Midbrain (tissue), 1 donor: ENCODE results near the gene CACNA2D1.
"Not testable (repeated sequence)": the region's sequence is repeated elsewhere in the genome, so short reads cannot be mapped to it uniquely, and the experiment has no call there.

ENCODE experiments used
- DNase-seq: peaks from one replicate; lab custom pipeline; 2025; lab: John Stamatoyannopoulos, UW

The CACNA2D1 gene

DNA sequence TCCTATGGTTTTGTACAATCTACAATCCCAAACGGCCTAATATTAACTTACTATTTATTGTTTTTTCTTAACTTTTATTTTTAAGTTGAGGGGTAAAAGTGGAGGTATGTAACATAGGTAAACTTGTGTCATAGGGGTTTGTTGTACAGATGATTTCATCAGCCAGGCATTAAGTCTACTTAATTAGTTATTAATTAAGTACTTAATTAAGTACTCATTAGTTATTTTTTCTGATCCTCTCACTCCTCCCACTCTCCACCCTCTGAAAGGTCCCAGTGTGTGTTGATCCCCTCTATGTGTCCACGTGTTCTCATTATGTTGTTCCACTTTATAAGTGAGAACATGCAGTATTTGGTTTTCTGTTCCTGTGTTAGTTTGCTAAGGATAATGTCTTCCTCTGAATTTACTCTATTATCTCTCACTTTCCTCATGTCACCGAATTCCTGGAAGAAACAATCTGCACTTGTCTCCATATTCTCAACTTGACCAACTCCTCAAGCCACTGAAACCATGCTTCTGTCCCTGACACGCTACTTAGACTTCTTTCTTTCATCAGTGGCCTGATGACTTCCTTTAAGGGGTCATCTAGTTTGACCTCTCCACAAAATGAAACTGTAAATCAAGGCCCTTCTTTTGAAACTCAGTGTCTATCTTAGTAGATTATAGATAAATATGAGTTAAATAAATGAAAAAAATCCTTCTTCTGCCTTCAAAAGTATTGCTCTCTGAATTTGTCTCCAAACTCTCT, 9.1 kb downstream of the CACNA2D1 start:
- no peak for DNase-seq

DNA sequence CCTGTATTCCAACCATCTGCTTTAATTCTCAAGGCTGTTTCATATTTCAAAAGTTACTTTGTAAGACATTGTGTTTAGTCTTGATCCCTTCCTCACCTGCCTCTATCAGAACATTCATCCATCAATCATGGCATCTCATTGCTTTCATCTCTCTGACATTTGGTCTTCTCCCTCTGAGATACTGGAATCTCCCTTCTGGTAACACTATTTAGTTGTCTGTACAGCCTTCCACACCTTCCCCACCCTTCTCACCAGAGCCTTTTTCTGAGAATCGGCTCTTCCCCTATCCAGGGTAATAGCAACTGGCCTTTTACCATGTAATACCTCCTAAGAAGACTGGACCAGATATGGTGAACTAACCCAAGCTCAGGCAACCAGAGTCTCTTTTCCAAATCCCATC, 10.1 kb downstream of the CACNA2D1 start:
- no peak for DNase-seq

DNA sequence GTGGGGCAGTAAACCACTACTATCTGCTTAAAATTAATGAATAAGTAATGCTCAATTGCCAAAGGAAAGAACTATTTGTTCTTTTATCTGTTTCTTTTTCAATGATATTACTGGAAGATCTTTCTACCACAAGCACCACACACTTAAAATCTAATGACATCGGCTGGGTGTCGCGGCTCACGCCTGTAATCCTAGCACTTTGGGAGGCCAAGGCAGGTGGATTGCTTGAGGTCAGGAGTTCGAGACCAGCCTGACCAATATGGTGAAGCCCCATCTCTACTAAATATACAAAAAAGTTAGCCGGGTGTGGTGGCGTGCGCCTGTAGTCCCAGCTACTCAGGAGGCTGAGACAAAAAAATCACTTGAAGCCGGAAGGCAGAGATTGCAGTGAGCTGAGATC, 10.8 kb downstream of the CACNA2D1 start:
- DNase-seq: not testable (repeated sequence)

DNA sequence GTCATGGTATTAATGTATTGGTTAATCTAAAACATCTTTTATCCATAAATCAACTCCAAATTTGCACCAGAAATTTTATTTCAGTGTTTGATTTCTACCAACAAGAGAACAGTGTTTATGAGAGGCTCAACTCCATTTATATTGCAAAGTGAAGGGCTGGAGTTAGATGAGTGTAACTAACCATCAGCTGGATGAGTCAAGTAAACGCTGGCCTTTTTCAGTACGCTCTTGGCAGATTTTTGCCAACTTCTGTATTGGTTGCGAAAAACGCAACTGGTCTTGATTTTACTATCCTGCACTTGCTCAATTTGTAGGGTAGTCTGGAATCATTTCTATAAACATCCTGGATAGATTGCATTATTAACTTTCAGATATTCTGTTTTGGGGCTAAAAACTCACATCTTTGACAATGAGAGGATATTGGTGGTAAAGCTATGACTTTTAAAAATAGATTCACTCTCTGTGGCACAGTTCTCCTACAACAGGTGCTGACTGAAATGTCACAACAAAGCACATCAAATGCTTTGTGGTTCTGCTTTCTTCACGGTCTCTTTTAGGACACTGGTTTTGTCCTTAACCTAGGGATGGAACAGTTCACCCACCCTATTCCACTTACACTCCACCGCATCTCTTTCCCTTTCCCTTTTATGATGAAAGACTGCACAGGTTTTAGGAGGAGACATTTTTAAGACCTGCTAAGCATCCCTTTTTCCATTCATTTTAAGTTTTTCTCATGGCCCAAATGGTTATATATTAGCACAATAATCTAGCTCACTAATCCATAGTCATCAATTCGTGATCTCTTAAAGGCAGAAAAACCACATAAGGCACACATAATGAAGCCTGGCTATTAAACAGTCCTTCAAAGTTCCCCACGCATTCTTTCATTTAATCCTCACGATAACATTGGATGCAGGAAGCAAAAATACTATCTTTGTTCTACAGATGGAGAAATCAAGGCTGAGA, 12.8 kb downstream of the CACNA2D1 start:
- DNase-seq: no peak

DNA sequence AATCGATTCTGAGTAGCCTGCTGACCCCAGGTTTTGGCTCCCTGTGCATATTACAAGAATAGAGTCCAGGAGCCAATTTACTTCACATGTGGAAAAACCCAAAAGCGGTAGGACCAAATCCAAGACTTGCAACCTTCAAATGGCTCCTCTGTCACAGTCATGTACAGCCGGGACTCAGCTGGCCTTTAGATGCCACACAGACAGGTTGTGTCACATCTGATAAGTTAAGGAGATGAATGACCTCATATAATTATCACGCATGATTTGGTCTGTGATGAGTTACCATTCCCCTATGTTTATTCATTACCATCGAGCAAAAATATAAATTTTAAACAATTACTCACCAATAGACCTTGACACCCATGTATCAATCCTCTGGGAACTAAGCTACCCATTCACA, 14.2 kb downstream of the CACNA2D1 start:
- no peak for DNase-seq

DNA sequence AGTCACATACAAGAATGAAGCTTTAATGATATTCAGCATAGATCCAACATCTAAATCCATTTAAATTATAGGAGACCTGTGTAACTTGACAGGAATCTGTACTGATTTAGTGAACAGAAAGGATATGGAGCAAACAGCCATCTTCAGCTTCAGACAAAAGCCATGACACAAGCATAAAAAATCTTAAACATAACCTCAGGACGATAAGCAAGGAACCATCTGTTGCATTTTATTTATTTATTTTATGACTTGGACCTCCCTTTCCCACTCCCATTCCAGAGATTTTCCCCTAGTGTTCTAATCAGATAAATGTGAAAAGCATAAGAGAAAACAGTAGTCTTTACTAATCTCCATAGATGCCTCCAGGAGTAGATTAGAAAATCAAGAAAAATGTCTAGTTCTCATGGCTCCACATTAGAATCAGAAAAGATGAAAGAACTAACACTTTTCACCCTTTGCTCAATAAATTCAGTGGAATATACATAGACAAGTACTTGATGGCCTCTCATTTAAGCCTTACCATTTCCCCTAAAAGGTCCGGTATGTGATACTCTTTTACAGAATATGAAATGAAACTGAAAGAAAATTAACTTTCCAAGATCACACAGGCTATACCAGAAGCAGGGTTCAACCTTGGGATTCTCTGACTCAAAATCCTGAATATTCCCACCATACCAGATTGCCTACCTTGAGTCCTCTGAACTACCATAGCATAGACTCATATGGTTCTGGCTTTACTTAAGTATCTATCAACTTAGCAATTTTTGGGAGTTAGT, 15.2 kb downstream of the CACNA2D1 start:
- DNase-seq: no peak

DNA sequence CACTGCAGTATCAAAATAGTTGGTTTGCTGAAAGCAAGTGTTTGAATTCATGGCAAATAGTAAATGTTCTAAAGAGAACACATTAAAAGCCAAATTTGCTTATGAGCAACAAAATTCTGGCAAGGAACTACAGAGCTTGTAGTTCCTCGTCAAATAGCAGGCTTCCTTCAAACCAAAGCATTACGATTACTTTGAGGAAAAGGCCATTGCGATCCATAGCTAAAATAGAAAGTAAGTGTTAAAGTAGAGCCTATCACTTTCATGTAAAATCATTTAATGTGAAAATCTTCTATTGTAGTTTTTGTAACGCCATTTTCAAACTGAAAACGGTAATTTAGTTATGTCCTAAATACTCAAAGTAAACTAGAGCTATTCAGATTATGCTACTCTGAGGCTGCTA, 20.1 kb downstream of the CACNA2D1 start:
- DNase-seq: no peak

DNA sequence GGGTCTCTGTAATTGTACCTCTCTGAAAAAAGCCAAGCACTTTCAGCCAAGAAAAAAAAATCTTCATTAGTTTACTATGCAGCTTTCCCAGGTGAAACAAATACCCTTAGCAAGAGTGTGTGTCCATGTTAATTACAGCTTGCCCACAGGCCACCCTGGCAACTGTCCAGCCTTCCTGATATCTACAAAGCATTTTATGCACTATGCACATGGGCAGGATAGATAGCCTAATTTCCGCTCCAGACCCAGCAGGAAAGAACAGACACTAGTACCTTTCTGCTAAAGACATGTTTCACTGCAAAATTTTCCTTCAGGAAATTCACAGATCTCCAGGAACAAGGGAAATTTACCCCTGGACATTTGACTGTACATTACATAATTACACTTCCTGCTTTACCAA, 24.4 kb downstream of the CACNA2D1 start:
- no peak for DNase-seq

DNA sequence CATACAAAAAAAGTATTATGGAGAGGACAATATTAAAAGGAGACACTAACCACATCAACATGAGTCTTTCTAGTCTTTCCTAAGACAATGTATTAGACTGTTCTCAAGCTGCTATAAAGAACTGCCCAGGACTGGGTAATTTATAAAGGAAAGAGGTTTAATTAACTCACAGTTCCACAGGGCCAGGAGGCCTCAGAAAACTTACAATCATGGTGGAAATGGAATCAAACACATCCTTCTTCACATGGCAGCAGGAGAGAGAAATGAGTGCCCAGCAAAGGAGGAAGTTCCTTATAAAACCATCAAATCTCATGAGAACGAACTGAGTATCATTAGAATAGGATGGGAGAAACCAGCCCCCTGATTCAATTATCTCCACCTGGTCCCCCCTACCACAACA, 25.7 kb downstream of the CACNA2D1 start:
- no peak for DNase-seq

DNA sequence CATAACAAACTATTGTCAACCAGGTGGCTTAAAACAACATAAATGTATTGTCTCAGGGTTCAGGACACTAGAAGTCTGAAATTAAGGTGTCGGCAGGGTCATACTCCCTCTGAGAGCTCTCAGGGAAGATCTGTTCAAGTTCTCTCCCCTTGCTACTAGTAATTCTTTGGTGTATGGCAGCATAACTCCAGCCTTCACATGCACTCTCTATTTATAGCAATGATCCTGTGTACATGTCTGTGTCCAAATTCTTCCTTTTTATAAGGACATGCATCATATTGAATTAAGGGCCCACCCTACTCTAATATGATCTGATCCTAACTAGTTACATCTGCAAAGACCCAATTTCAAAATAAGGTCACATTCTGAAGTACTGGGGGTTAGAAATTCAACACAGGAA, 27.2 kb downstream of the CACNA2D1 start:
- no peak for DNase-seq

DNA sequence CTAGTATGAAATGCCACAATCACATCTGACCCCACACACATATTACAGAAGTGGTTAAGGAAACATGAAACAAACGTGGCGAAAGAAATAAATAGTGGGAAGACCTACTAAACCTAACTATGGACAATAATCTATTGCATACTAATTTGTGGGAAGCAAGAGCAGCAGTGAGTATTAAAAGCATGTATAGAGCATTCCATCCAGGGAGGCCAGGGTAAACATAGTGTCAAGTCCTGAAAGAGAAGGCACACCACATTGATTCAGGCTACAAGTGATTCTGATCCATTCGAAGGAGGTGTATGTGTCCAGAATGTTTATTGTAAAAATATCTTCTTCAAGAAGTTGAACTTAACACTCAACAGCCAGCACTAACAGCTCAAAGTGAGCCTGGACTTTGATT, 29.2 kb downstream of the CACNA2D1 start:
- DNase-seq: no peak

DNA sequence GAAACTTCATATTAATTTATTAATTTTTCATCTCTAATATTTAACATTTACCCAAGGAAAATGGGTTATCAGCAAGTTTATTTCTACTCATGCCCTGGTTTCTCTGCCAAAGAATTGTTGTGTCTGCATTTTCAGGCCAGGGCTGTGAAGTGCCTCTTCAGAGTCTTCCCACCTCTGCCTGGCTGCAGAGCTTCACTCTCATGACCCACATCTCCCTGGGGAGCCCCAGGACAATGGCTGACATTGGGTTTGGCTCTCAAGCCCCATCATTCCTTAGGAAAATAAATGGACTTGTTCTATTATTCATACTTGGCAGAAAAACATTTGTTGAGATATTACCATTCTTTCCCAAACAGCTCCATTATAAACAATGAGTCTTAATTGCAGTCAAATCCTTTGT, 30.3 kb downstream of the CACNA2D1 start:
- DNase-seq: no peak

DNA sequence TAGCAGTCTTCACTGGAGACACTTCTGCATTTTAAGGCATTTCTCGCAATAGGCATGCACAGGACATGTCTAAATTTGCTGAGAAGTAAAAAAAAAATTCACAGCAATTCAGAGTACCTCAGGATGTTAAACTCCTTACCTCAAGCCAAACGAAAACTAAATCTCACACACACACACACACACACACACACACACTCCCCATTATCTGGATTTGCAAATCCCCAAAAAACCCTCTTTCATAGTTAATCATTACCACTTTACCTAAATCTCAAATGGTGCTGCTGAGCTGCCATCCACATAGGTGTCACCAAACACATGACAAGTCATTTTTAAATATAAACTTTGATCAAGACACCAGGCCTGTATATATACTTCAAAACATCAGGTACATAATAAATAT, 31.8 kb downstream of the CACNA2D1 start:
- DNase-seq: no peak

DNA sequence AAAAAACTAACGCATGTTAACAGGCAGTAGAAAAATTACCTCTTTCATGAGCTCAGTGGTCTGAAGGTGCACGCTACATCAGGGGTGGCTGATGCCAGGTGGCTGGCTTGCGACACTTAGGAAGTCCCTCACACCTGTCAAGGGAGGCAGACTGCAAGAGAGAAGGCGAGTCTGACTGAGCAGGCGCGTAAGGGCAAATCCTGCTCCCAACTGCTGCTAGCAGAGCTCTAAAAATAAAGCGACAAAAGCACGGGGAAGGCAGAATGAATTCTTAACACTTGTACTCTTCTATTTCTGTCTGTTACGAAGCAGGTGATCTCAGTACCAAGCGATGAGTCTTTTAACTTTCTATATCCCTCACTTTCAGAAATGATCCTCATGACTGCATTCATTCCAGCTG, 33.1 kb downstream of the CACNA2D1 start:
- DNase-seq: peak; percentile 27

DNA sequence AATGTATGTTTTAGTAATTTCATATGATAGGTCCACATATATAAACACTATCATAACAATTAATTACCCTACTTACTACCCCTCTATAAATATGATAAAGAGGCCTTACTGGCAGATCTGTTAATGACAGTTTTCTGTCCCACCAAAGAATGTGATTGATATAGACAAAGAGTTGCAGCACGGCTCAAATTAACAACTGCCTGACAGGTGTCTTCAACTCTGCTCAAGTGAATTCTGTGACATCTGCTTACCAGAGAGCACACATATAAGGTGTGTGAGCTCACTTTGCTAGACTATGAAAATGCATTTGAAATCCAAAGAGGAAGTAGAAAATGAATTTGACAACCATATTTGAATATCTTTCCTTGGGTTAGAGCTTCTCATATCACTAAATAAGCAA, 36.6 kb downstream of the CACNA2D1 start:
- no peak for DNase-seq

DNA sequence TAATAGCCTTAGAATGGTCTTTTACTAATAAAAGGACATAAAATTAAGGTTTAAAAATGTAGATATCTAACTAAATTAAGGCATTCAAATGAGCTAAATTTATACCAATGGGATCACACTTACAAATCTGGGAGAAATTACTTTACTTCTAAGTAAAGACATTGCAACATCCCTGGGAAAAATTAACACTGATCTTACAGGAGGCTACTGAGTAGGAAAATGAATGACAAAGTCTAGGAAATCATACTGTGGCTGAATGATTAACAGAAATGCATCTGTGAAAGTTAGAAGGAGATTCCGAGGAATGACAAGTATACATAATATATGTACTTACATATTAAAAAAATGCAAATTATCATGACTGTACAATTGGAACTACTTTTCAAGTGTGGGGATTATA, 38.3 kb downstream of the CACNA2D1 start:
- DNase-seq: no peak

DNA sequence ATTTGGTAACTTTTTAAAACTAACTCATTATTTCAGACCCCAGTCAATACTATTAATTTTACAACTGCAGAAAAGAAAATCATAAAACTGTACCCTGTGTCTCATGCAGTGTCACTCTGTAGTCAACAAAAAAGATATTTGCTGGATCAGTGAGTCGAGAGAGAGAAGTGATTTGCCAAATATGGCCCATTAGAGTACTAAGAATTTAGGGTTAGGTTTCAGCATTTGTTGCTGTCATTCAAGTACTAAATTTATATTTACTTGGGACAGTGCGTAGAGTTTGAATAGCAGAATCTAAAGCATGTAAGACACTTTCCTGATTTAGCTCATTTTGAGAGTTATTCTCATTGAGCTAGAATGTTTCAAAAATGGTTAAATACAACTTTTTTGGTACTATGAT, 38.9 kb downstream of the CACNA2D1 start:
- no peak for DNase-seq

DNA sequence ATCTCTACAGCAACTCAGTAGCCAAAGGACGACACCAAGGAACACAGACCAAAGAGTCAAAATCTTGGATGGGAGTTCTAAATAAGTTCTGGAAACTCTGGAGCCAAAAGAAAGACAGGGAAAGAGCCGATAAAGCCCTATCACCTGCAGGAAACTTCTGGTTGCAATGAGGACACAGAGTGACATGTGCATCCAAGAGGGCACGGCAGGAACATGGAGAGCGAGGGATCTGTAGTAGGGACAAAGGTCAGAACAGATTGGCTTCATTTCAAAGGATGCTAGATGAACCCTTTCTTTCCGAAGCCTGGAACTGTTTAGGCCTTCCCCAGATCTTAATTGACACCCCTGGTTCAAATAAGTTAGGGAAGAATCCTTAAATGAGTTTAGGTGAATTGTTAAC, 39.5 kb downstream of the CACNA2D1 start:
- DNase-seq: no peak

DNA sequence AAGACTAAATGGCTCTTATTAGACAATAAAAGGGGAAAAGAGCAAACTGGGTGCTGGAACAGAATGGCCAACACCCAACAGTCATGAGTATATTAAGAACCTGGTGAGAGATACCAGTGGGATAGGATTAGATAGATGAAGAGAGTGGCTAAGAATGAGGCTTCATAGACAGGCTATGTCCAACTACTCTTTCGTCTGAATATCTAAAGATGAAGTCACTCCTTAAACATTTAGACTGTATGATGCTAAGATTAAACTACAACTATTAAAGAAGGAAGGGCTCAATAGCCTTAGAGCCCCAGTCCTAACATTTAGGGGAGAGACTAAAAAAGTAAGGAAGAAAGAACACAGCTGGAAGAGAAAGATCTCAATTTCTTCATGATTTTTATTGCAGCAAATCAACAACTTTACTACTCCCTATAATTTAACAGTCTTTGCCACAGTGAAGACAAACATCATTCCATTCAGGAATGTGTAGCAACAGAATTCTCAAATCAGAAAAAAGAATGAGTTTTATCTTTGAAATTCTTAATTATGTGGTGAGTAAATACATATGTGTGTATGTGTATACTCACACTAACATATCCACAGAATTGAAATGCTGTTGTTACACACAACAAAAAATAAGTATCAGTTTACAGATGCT, 45.6 kb downstream of the CACNA2D1 start:
- DNase-seq: no peak

DNA sequence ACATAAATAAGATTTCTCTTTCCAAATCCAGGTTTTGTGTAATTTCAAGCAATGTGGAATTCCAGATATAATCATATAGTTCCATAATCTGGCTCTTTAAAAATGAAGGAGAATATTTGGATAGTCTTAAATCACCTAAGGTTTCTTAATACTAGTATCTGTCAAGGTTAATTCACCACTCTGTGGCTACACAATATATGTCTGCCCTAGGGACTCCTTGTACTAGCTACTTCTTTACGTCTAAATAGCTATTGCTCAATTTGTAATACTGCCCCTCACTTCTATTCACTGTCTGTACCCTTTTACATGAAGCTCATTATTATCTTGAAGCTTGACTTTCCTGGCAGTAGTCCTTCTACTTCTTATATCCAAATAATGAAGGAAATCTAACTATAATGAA, 47.2 kb downstream of the CACNA2D1 start:
- DNase-seq: no peak

DNA sequence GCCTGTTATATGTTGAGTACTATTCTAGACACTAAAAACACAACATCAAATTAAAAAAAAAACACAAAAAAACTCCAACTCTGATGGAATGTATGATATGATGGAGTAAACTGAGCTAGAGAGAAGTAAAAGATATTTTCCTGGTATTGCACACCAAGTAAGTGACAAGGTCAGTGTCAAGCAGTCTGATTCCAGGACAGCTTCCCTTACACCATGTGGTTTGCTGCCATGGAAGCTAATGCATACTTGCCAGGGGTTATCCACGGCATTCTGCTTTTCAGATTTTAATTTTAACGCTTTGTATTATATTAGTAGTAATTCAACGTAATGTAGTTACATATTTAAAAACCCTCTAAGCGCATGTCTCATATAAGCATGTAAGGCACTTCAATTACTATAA, 48.4 kb downstream of the CACNA2D1 start:
- DNase-seq: no peak

DNA sequence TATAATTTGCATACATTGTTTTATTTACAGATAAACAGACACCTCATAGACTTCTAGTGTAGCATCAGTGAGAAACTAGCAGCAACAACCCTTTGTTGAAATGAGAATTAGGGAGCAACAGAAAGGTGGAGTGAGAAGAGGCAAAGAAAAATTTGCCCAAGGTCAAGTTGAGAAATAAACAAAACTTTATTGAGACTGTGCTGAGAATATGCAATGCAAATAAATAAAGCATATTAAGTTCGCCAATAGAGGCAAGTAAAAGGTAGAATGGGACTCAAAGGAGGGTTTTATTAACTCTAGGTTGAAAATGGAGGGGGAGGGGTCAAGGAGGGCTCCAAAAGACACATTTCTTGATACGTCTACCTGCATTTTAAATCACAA, 49.7 kb downstream of the CACNA2D1 start:
- DNase-seq: no peak
